ENCODE measurements around the gene LYSMD4.
"Not testable (repeated sequence)": the region's sequence is repeated elsewhere in the genome, so short reads cannot be mapped to it uniquely, and the experiment has no call there.

LYSMD4 gene

GRCh38 chr15:99744142-99744541, 10.9 kb upstream of the LYSMD4 start:
- CTCF ChIA-PET, result interaction anchor here (12.2 kb wide), 1 partner anchor 11 kb away, joined by 83 read pairs; no protein-coding TSS in a partner anchor

GRCh38 chr15:99741835-99742234, 8.6 kb upstream of the LYSMD4 start:
- DNase-seq (ENCODE audit: extremely low spot score), result no peak
- TF ChIP-seq CTCF (IDR thresholded peaks at IDR 0.05; ENCODE audit: control extremely low read depth, extremely low read depth, low read depth, missing control alignments), result no peak
- CTCF ChIA-PET, result interaction anchor here (1.1 to 12.2 kb wide), 2 partner anchors 13 to 39 kb away, joined by 3 to 83 read pairs; no protein-coding TSS in a partner anchor
- POLR2A ChIA-PET, result no interaction called here

More at GRCh38 chr15:99744142-99744541, 10.9 kb upstream of the LYSMD4 start:
- POLR2A ChIA-PET, result no interaction called here
- no peak for DNase-seq (ENCODE audit: extremely low spot score)
- no peak for TF ChIP-seq CTCF (IDR thresholded peaks at IDR 0.05; ENCODE audit: control extremely low read depth, extremely low read depth, low read depth, missing control alignments)

GRCh38 chr15:99738021-99738847, 5.0 kb upstream of the LYSMD4 start:
- no peak for DNase-seq (ENCODE audit: extremely low spot score)
- no peak for TF ChIP-seq CTCF (IDR thresholded peaks at IDR 0.05; ENCODE audit: control extremely low read depth, extremely low read depth, low read depth, missing control alignments)
- CTCF ChIA-PET, result interaction anchor here (0.9 to 12.2 kb wide), 2 partner anchors 17 to 34 kb away, joined by 3 to 83 read pairs; no protein-coding TSS in a partner anchor
- POLR2A ChIA-PET, result no interaction called here

GRCh38 chr15:99736702-99737101, 3.5 kb upstream of the LYSMD4 start:
- ChIA-PET POLR2A (no interaction called here), CTCF (interaction anchor here (1.1 to 12.2 kb wide), 3 partner anchors 18 to 636 kb away, joined by 3 to 83 read pairs (median 5); no protein-coding TSS in a partner anchor)
- TF ChIP-seq CTCF (IDR thresholded peaks at IDR 0.05; ENCODE audit: control extremely low read depth, extremely low read depth, low read depth, missing control alignments), result no peak

GRCh38 chr15:99735868-99736267, 2.6 kb upstream of the LYSMD4 start:
- ChIA-PET CTCF (interaction anchor here (0.7 to 12.2 kb wide), 4 partner anchors 19 to 659 kb away, joined by 3 to 83 read pairs (median 4); no protein-coding TSS in a partner anchor), POLR2A (no interaction called here)
- no peak for TF ChIP-seq CTCF (IDR thresholded peaks at IDR 0.05; ENCODE audit: control extremely low read depth, extremely low read depth, low read depth, missing control alignments)
- DNase-seq (ENCODE audit: extremely low spot score), result no peak

More at GRCh38 chr15:99736702-99737101, 3.5 kb upstream of the LYSMD4 start:
- DNase-seq (ENCODE audit: extremely low spot score), result no peak

- CTCF ChIA-PET, result interaction anchor here (3.0 to 12.2 kb wide), 4 partner anchors 17 to 463 kb away, joined by 18 to 83 read pairs (median 32); no protein-coding TSS in a partner anchor
- DNase-seq (ENCODE audit: extremely low spot score), result no peak
- no peak for TF ChIP-seq CTCF (IDR thresholded peaks at IDR 0.05; ENCODE audit: control extremely low read depth, extremely low read depth, low read depth, missing control alignments)
- POLR2A ChIA-PET, result no interaction called here
Observed at GRCh38 chr15:99734575-99734974, 1.3 kb upstream of the LYSMD4 start.

GRCh38 chr15:99734040-99734291, 729 bp upstream of the LYSMD4 start:
- ChIA-PET POLR2A (interaction anchor here (0.7 kb wide), 1 partner anchor 18 kb away, joined by 3 read pairs; no protein-coding TSS in a partner anchor), CTCF (interaction anchor here (1.2 to 12.2 kb wide), 6 partner anchors 9 to 462 kb away, joined by 4 to 83 read pairs (median 20); no protein-coding TSS in a partner anchor)
- not testable (repeated sequence) for DNase-seq (ENCODE audit: extremely low spot score)

Measured in GM10248 (cell line).